ENCODE measurements around the gene CHFR. TPM values are rescaled to one million over a fixed set of nuclear protein-coding genes. Genes with fewer than 3 reads are reported as not detected.

CHFR gene
- total and polyA plus RNA-seq, 2 of the 4 experiments (the other 2 are of a cell fraction), result 13.4 to 35.3 TPM

- no peak for ATAC-seq (ENCODE audit: low read depth)
- no peaks in the 10 kb centered on the region for H3K4me1 ChIP-seq (ENCODE audit: control insufficient read depth, insufficient read depth, low read length)
- in situ Hi-C loops (cut with MboI; ENCODE audit: low sequenced_read_pairs) (no loop called here), intact Hi-C loops (cut with micrococcal nuclease) (no loop called here), dilution Hi-C loops (cut with HindIII; ENCODE audit: low sequenced_read_pairs, unreplicated experiment) (no loop called here)
- H2BK5ac ChIP-seq (ENCODE audit: low read depth, low read length, poor library complexity, severe bottlenecking), result no peak overlapping the region
- no peak overlapping the region for H4K5ac ChIP-seq (ENCODE audit: low read depth, low read length)
- peaks cover 62% of the 10 kb centered on the region for H3K36me3 ChIP-seq (ENCODE audit: control insufficient read depth, insufficient read depth, low read length)
- H3K4me2 ChIP-seq (ENCODE audit: low read depth, low read length), result no peak overlapping the region
- no peak overlapping the region for H2BK20ac ChIP-seq (ENCODE audit: low read depth, low read length)
- POLR2A ChIA-PET (ENCODE audit: unreplicated experiment), result no interaction called here
- H2AK9ac ChIP-seq (replicated peaks; ENCODE audit: low read depth, low read length, poor library complexity), result no peak overlapping the region
- H4K91ac ChIP-seq (ENCODE audit: insufficient read depth, low read depth, low read length), result no peak overlapping the region
- CTCF ChIA-PET, result no interaction called here
- no peak overlapping the region for H3K56ac ChIP-seq (ENCODE audit: extremely low read depth, insufficient read depth, low read length)
- H2AFZ ChIP-seq (replicated peaks; ENCODE audit: low read length, poor library complexity), result no peak overlapping the region
- H3K23ac ChIP-seq (ENCODE audit: low read depth, low read length), result no peak overlapping the region
- H4K8ac ChIP-seq (ENCODE audit: low read depth in 2 of 2, low read length in 2 of 2), result no peak overlapping the region
- no peak overlapping the region for H3K18ac ChIP-seq (ENCODE audit: low read depth, low read length)
- H2AK5ac ChIP-seq (ENCODE audit: low read depth, low read length), result no peak overlapping the region
- H3K4me3 ChIP-seq (ENCODE audit: insufficient read depth, low read depth, low read length), result no peak overlapping the region
- H2BK15ac ChIP-seq (ENCODE audit: low read depth, low read length), result no peak overlapping the region
- no peaks in the 10 kb centered on the region; the same call in 1 of the 2 replicates for H3K9me1 ChIP-seq (ENCODE audit: insufficient read depth, low read length)
- H4K20me1 ChIP-seq (ENCODE audit: insufficient read depth, low read length), result no peaks in the 10 kb centered on the region; the same call in 1 of the 2 replicates
- no peak overlapping the region for H3K27ac ChIP-seq (ENCODE audit: insufficient read depth, low read length)
- TF ChIP-seq CHD1 (IDR thresholded peaks at IDR 0.05; ENCODE audit: low read depth, low read length), result no peak
- TF ChIP-seq MAFK (IDR thresholded peaks at IDR 0.05; ENCODE audit: low read depth, low read length), result no peak
- TF ChIP-seq SMC3 (IDR thresholded peaks at IDR 0.05; ENCODE audit: low read depth, low read length), result no peak
- no peak for TF ChIP-seq MAZ (IDR thresholded peaks at IDR 0.05; ENCODE audit: borderline replicate concordance, low read depth, low read length)
- TF ChIP-seq CTCF (conservative IDR thresholded peaks at IDR 0.05; ENCODE audit: low read depth, low read length), result no peak
- TF ChIP-seq POLR2A (IDR thresholded peaks at IDR 0.05; ENCODE audit: low read depth, low read length), result no peak
- no peak for TF ChIP-seq RFX5 (IDR thresholded peaks at IDR 0.05; ENCODE audit: low read depth, low read length)
- TF ChIP-seq ELK1 (IDR thresholded peaks at IDR 0.05; ENCODE audit: borderline replicate concordance, low read depth, low read length), result no peak
- no peak for TF ChIP-seq BHLHE40 (IDR thresholded peaks at IDR 0.05; ENCODE audit: low read depth, low read length)
- TF ChIP-seq NFE2L2 (IDR thresholded peaks at IDR 0.05; ENCODE audit: low read depth, low read length), result no peak
- no peak for TF ChIP-seq RCOR1 (IDR thresholded peaks at IDR 0.05; ENCODE audit: insufficient replicate concordance, low read length)
- no peak for TF ChIP-seq FOS (IDR thresholded peaks at IDR 0.05; ENCODE audit: low read depth, low read length)
- no peak for TF ChIP-seq MXI1 (IDR thresholded peaks at IDR 0.05; ENCODE audit: borderline replicate concordance, low read depth, low read length)
- TF ChIP-seq USF2 (IDR thresholded peaks at IDR 0.05; ENCODE audit: low read depth, low read length), result no peak
- TF ChIP-seq CEBPB (IDR thresholded peaks at IDR 0.05; ENCODE audit: low read depth, low read length), result no peak
- TF ChIP-seq RAD21 (IDR thresholded peaks at IDR 0.05; ENCODE audit: low read length), result no peak
- peaks cover 12 to 28% of the 10 kb centered on the region in 2 experiments for H3K79me1 ChIP-seq (ENCODE audit: low read depth in 1 of 2, low read length in 2 of 2)
- BruUV-seq (replicated peaks), result no TSS peak
- no peak overlapping the region for H3K9ac ChIP-seq (ENCODE audit: low read depth, low read length)
- WGBS, 2 experiments (ENCODE audit: extremely low coverage in 2 of 2, insufficient read length in 1 of 2), result 100% methylated on average over 3 of the region's 10 CpGs; no CpG with 5 or more reads in 1 of the 2 experiments
- no peaks in the 10 kb centered on the region for H3K27me3 ChIP-seq (ENCODE audit: control insufficient read depth, insufficient read depth, low read length)
- H3K4ac ChIP-seq (ENCODE audit: low read depth, low read length), result no peak overlapping the region
- H3K14ac ChIP-seq (replicated peaks; ENCODE audit: low read depth, low read length), result no peak overlapping the region
- H2BK120ac ChIP-seq (ENCODE audit: low read depth, low read length), result no peak overlapping the region
- no peak for DNase-seq
- no peaks in the 10 kb centered on the region for H3K9me3 ChIP-seq (ENCODE audit: control insufficient read depth, insufficient read depth, low read length)
These were observed 13.7 kb downstream of the CHFR start for GRCh38 chr12:132873724-132874123.
